Measurements from ENCODE around the gene ADRA1B.
A peak's percentile ranks its signal among the peaks of the same experiment; 100 is the strongest.
"Not testable (repeated sequence)": the region's sequence is repeated elsewhere in the genome, so short reads cannot be mapped to it uniquely, and the experiment has no call there.

Gene ADRA1B

DNA sequence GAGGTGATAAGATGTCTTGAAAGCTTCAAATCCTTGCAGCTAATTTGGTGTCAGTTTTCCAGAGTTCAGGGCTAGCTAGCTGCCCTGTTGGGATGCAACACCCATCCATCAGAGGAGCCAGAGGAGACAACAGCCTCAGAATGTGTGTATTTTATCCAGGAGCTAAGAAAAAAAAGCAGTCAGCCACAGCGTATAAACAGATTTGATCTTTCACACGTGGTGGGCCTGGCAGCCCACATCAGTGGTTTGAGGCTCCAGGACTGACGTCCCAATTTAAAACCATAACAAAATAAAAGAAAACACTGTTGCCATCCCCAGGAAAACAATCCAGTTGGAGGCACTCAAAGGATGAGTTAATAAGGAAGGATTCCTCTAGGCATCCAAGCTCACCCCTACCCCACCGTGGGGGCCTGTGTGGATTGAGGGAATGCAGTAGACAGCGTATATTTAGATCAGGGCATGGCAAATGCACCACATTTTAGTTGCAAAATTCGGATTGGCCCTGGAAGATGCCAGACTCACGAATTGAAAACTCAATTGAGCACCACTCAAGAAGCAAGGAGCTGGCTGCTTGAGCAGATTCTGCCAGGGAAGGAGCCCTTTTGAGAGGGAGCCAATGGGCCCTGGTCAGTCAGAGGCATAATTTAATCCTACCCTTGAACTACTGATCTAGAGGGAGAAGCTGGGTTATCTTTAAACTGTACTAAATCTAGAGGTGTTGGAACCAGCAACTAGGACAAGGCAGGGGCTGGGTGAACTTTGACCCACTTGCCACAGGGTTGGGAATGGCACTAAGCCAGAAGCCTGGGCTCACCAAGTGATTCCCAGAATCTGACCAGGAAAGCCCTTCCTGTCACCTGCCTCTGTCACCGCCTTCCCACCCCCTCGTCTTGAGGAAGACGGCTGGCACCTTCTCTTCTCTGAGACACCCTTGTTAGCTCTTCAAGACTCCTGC is 17.5 kb downstream of the ADRA1B start:
- DNase-seq: peak; percentile 1

GRCh38 chr5:159935946-159936345 is 19.7 kb downstream of the ADRA1B start:
- no peak for DNase-seq

GRCh38 chr5:159936686-159937329 is 20.5 kb downstream of the ADRA1B start:
- no peak for DNase-seq

- DNase-seq: no peak
Measured at GRCh38 chr5:159937580-159937979, 21.3 kb downstream of the ADRA1B start.

- no peak for DNase-seq
Measured at GRCh38 chr5:159943326-159943725, 27.0 kb downstream of the ADRA1B start.

- no peak for DNase-seq
Measured at GRCh38 chr5:159944056-159944600, 27.8 kb downstream of the ADRA1B start.

- no peak for DNase-seq
Measured at GRCh38 chr5:159945359-159945758, 29.1 kb downstream of the ADRA1B start.

GRCh38 chr5:159947708-159948358 is 31.6 kb downstream of the ADRA1B start:
- no peak for DNase-seq

DNA sequence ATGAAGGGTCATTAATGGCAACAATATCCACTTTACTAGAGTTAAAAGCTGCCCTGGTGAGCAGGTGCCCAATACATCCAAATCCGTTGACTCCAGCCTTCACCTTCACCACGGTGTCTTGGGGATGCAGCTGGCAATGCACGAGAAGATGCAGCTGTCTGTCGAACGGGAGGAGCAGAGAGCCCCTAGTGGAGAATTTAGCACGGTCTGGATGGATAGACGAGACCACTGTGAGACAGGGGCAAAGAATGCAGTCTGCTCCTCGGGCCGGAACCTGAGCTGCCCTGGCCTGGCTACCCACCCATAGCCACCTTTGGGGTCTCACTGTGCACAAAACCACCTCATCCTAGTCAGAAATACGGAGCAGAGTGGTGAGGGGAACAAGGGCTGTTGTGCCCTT is 35.1 kb downstream of the ADRA1B start:
- DNase-seq: no peak

GRCh38 chr5:159951834-159952233 is 35.6 kb downstream of the ADRA1B start:
- DNase-seq: no peak

- no peak for DNase-seq
Measured at GRCh38 chr5:159953609-159954008, 37.3 kb downstream of the ADRA1B start.

GRCh38 chr5:159955056-159955624 is 38.9 kb downstream of the ADRA1B start:
- DNase-seq: no peak

- no peak for DNase-seq
Measured at GRCh38 chr5:159956074-159956473, 39.8 kb downstream of the ADRA1B start.

GRCh38 chr5:159961176-159962160 is 45.2 kb downstream of the ADRA1B start:
- DNase-seq: no peak

DNA sequence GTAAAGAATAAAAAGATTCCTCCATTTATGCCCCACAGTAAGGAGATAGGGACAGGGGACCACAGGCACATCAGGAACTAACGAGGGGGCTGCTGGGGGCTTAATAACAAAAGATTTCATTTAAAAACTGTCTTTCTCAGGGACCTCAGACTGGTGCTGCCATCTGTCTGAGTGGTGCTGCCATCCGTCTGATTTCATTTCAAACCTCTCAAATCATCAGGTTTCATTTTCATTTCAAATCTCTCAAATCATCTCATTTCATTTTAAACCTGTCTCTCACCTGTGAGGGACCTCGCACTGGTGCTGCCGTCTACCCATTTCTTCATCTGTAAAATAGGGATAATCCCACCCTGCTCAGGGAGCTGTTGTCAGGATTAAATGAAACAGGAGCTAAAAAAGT is 45.9 kb downstream of the ADRA1B start:
- DNase-seq: no peak

DNA sequence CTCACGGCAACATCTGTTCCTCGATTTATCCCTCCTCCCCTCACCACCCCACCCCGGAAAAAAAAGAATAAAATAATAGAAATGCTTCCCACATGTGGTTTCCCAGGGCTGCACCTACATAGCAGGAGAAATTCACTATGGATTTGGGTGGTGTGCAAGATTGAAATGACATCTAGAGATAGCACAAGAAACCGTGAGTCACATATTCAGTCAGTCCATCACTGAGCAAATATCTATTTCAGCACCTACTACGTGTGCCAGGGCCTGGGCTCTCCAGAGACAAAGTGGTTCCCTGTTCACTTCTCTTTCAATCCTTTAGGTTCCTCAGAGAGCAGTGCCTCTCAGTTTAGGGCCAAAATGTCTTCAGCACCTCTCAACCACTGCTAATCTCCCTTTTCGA is 47.7 kb downstream of the ADRA1B start:
- DNase-seq: no peak

DNA sequence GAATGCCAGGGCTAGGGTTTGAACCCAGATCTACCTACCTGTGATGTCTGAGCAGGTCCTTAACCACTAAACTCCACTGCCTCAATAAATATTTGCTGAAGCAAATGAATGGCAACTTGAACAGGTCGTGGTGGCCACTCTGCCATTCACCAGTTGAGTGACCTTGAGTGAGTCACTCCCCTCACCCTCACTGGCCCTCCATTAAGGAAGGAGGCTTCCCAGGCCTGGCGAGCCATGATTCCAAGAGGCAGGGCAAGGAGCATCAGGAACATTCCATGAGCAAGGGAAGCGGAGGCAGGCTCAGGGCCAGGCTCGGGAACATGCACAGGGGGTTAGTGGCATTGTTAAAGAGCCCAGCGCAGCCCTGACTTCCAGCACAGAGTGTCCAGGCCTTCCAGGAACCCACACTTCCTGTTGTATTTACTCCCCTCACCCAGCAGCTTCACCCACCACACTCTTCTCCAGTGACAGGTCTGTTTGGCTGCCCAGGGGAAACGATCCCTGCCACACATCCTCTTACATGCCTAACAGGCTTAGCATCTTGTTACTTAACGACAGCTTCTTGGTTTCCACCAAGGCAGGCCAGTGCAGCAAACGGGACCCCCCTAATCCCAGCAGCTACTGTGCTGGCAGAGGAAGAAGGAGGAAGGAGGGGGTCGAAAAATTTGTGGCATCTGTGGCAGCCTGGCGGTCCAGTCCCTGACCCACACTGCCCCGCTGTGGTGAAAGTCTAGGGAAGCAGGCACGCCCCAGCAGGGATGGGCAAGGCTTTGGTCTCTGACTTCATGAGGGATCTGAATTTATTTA is 49.0 kb downstream of the ADRA1B start:
- peak; percentile 14 for DNase-seq

- not testable (repeated sequence) for DNase-seq
Measured at GRCh38 chr5:159965838-159966128, 49.5 kb downstream of the ADRA1B start.

DNA sequence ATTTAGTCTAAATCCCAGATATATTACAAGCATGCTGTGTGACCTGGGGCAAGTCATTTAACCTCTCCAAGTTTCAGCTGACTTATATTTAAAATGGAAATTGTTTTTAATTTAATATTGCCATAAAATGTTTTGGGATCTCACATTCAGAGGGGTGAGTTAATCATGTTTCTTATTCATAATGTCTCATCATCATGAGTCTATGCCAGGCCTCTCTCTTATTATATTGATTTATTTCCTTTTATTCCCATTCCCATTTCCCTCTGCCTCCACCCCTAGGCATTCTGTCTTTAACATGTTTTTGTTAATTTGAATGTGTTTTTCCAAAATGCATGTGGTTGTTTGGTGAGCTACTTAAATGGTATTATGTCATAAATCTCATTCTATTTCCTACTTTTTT is 53.7 kb downstream of the ADRA1B start:
- no peak for DNase-seq

DNA sequence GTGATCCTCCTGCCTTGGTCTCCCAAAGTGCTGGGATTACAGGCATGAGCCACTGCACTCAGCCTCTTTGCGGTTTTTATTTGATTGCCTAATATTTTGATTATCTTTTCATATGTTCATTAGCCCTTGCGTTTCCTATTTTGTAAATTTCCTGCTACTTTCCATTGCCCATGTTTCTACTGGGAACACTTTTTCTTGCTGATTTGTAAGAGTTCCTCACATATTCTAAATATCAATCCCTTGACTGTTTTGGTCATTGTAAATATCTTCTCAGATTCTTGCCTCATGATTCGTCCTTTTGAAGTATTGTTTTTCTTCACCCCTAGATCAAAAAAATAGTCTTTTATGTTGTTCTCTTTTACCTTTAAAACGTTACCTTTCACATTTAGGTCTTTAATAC is 54.8 kb downstream of the ADRA1B start:
- no peak for DNase-seq

GRCh38 chr5:159971514-159971913 is 55.2 kb downstream of the ADRA1B start:
- DNase-seq: no peak
